LNCaP clone FGC (cell line): ENCODE results near the gene F5.

Experiments
- DNase-seq: peaks from one replicate; pipeline ENCODE4 v3.0.0-alpha.2; 2011; ENCODE audit warnings: low read depth
- H3K4me3 ChIP-seq: 2 replicates; pipeline ENCODE4 v1.5.1; 2011; ENCODE audit warnings: mild to moderate bottlenecking, low read depth, low read length, control low read depth
- TF ChIP-seq, protein P1 (sequence below): IDR thresholded peaks from 2 replicates; pipeline ENCODE4 v1.5.1; 2012; ENCODE audit warnings: mild to moderate bottlenecking; ENCODE audit not compliant: control insufficient read depth, insufficient read depth; ENCODE audit errors: extremely low read depth

F5 gene

DNA sequence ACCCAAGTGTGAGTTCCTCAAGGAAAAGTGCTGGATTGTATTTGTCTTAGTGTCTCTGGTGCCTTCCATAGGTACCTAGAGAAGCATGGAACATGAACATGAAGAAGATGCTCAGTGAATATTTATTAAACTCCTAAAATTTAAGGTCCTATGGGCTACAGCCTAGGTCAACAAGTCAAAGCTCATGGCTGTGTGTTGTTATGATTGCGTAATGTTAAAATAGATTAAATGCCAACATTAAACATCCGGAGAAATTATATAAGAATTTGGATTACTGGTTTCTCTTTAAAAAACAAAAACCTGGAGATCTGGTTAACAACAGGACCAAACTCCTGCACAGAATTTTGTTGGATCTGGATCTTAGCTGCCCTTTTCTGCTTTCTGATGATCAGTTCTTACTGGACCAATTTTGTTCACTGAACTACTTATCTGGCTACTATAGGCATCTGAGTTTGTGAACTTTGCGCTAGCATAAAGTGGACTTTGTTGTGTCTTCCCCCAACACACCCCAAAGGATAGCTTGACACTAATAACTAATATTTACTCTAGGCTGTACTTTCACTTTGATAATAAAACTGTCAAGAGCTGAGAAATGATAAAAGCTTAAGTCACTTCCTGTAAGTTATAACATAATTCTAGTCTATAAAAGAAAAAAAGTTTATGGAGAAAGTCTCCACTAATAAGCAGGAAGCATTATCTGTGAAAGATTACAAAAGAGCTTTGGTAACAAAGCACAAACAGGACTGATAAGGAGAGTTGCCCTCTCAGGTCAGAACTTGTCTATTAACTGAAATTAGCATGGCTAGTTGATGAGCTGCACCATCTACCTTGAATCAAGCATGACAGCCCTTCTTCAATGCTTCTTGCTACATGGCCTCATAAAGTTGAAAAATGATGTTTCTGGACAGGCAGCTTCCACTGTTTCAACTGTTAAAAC is 20.7 kb downstream of the F5 start:
- DNase-seq = no peak
- TF ChIP-seq, protein P1, sequence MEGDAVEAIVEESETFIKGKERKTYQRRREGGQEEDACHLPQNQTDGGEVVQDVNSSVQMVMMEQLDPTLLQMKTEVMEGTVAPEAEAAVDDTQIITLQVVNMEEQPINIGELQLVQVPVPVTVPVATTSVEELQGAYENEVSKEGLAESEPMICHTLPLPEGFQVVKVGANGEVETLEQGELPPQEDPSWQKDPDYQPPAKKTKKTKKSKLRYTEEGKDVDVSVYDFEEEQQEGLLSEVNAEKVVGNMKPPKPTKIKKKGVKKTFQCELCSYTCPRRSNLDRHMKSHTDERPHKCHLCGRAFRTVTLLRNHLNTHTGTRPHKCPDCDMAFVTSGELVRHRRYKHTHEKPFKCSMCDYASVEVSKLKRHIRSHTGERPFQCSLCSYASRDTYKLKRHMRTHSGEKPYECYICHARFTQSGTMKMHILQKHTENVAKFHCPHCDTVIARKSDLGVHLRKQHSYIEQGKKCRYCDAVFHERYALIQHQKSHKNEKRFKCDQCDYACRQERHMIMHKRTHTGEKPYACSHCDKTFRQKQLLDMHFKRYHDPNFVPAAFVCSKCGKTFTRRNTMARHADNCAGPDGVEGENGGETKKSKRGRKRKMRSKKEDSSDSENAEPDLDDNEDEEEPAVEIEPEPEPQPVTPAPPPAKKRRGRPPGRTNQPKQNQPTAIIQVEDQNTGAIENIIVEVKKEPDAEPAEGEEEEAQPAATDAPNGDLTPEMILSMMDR = no peak

DNA sequence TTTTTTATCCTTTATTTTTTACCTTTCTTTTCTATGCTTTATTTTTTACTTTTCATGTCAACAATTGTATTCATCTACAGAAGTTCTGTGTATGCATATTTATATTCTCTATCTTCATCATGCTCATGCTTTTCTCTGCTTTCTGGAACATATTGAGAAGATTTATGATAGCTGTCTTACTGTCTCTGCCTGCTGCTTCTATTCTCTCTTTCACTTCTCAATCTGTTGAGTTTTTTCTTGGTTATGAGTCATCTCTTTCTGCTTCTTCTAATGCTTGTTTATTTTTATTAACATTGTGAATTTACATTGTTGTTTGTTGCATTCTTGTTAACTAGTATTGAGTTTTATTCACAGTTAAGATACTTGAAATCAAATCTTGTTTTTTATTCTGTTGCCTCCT is 22.6 kb downstream of the F5 start:
- TF ChIP-seq, protein P1 = no peak
- H3K4me3 ChIP-seq = no peak overlapping the region
- no peak for DNase-seq

More for the DNA sequence above, 20.7 kb downstream of the F5 start:
- no peak overlapping the region for H3K4me3 ChIP-seq

DNA sequence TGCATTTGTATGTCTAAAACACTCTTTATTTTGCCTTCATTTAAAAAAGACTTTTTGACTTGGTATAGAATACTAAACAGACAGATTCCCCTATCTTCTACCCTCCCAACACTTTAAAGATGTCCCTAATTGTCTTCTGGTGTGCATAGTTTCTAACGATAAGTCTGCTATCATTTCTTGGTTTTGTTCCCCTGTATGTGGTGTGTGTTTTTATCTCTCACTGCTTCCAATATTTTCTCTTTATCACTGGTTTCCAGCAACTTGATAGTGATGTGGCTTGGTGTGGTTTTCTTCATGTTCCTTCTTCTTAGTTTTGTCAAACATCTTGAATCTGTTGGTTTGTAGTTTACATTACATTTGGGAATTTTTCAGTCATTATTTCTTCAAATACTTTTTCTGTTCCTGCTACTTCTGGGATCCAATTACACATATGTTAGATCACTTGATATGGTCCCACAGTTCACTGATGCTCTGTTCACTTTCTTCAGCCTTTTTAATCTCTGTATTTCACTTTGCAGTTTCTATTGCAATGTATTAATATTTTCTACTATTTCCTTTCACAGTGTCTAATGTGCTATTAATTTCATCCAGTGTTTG is 23.2 kb downstream of the F5 start:
- H3K4me3 ChIP-seq = no peak overlapping the region
- DNase-seq = no peak
- TF ChIP-seq, protein P1 = no peak

DNA sequence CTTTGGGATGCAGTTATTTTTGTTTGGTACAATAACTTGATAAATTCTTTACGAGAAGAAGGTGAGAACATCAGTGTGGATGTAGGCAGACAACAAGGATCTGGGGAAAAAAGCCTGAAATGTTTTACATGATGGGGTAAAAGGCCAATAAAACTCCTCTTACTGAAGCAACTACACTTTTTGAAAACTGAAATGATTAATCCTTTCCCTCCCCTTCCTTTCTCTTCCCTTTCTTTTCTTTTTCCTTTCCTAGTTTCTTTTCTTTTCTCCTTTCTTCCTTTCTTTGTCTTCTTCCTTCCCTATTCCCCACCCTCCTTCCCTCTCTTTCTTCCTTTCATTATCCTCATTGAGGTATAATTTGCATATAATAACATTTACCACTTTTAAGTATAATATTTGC is 24.6 kb downstream of the F5 start:
- TF ChIP-seq, protein P1 = no peak
- H3K4me3 ChIP-seq = no peak overlapping the region
- DNase-seq = no peak

DNA sequence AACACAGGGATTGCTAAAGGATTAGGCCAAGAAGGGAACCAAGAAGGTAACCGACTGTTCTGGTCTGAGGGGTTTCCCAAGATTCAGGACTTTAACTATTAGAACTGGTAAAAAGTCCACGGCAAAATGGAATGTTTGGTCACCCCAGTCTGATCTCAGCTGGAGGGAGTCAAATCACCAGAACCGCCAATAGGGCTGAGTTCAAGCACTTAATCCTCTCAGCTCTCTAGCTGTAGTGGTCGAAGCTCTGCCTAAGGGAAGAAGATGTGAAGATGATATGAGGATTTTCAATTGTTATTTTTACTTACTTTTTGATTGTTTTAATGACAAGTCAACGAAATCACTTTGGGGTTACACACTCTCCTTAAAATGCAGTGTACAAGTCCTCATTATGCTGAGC is 29.1 kb downstream of the F5 start:
- DNase-seq = no peak
- H3K4me3 ChIP-seq = no peak overlapping the region
- TF ChIP-seq, protein P1 = no peak

DNA sequence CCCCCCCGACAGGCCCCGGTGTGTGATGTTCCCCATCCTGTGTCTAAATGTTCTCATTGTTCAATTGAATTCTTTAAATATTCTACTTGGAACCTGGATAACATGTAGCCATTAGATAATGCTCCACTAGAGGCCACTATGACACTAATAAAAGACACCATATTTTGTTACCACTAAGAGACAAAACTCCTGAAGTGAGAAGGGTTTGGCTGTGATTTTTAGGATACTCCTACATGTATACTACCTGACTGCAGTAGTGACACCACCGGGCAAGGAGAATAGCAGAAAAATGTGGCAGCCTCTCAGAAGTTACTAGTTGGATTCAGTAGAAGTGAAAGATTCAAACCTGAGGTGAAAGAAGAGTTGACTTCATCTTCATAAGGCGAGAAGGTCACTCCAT is 36.0 kb downstream of the F5 start:
- TF ChIP-seq, protein P1 = peak; percentile 71
- DNase-seq = peak; percentile 46

More for the DNA sequence above, 36.0 kb downstream of the F5 start:
- no peak overlapping the region for H3K4me3 ChIP-seq
